ENCODE results near the gene HEPN1. TPM values are rescaled to one million over a fixed set of nuclear protein-coding genes. Genes with fewer than 3 reads are reported as not detected.

The HEPN1 gene
- total and polyA plus RNA-seq, 2 of the 4 experiments (the other 2 are of a cell fraction), result not detected

- TF ChIP-seq MAZ (IDR thresholded peaks at IDR 0.05; ENCODE audit: borderline replicate concordance, low read depth, low read length), result no peak
Observed at GRCh38 chr11:124882339-124883071, 36.5 kb upstream of the HEPN1 start (continued).

- Histone ChIP-seq H4K5ac (ENCODE audit: low read depth, low read length) (no peak overlapping the region), H3K4me1 (ENCODE audit: control insufficient read depth, insufficient read depth, low read length) (no peaks in the 10 kb centered on the region), H3K56ac (ENCODE audit: extremely low read depth, insufficient read depth, low read length) (no peak overlapping the region), H2BK5ac (ENCODE audit: low read depth, low read length, poor library complexity, severe bottlenecking) (no peak overlapping the region), H2AFZ (replicated peaks; ENCODE audit: low read length, poor library complexity) (no peak overlapping the region), H2BK15ac (ENCODE audit: low read depth, low read length) (no peak overlapping the region), H3K4me2 (ENCODE audit: low read depth, low read length) (no peak overlapping the region), H3K9ac (ENCODE audit: low read depth, low read length) (no peak overlapping the region), H4K91ac (ENCODE audit: insufficient read depth, low read depth, low read length) (no peak overlapping the region), H2BK20ac (ENCODE audit: low read depth, low read length) (no peak overlapping the region), H3K36me3 (ENCODE audit: control insufficient read depth, insufficient read depth, low read length) (no peaks in the 10 kb centered on the region), H4K8ac (ENCODE audit: low read depth in 2 of 2, low read length in 2 of 2) (no peak overlapping the region), H2BK120ac (ENCODE audit: low read depth, low read length) (no peak overlapping the region), H3K27me3 (ENCODE audit: control insufficient read depth, insufficient read depth, low read length) (no peaks in the 10 kb centered on the region), H4K20me1 (ENCODE audit: insufficient read depth, low read length) (no peaks in the 10 kb centered on the region), H3K23ac (ENCODE audit: low read depth, low read length) (no peak overlapping the region), H3K4me3 (ENCODE audit: insufficient read depth, low read depth, low read length) (no peak overlapping the region), H3K4ac (ENCODE audit: low read depth, low read length) (no peak overlapping the region), H3K14ac (replicated peaks; ENCODE audit: low read depth, low read length) (no peak overlapping the region), H2AK9ac (replicated peaks; ENCODE audit: low read depth, low read length, poor library complexity) (no peak overlapping the region), H2AK5ac (ENCODE audit: low read depth, low read length) (no peak overlapping the region), H3K9me1 (ENCODE audit: insufficient read depth, low read length) (peaks cover 3% of the 10 kb centered on the region; the same call in 1 of the 2 replicates), H3K79me1 (ENCODE audit: low read depth in 1 of 2, low read length in 2 of 2) (no peaks in the 10 kb centered on the region), H3K27ac (ENCODE audit: insufficient read depth, low read length) (no peak overlapping the region), H3K9me3 (ENCODE audit: control insufficient read depth, insufficient read depth, low read length) (no peaks in the 10 kb centered on the region), H3K18ac (ENCODE audit: low read depth, low read length) (no peak overlapping the region)
- no TSS peak for BruUV-seq (replicated peaks)
- WGBS, 2 experiments (ENCODE audit: extremely low coverage in 2 of 2, insufficient read length in 1 of 2), result no CpG with 5 or more reads among the region's 1 CpG
- in situ Hi-C loops (cut with MboI; ENCODE audit: low sequenced_read_pairs) (no loop called here), dilution Hi-C loops (cut with HindIII; ENCODE audit: low sequenced_read_pairs, unreplicated experiment) (no loop called here), intact Hi-C loops (cut with micrococcal nuclease) (no loop called here)
- no peak for DNase-seq
- ChIA-PET CTCF (no interaction called here), POLR2A (ENCODE audit: unreplicated experiment) (no interaction called here)
- ATAC-seq (ENCODE audit: low read depth), result no peak
- TF ChIP-seq SMC3 (IDR thresholded peaks at IDR 0.05; ENCODE audit: low read depth, low read length) (no peak), NFE2L2 (IDR thresholded peaks at IDR 0.05; ENCODE audit: low read depth, low read length) (no peak), FOS (IDR thresholded peaks at IDR 0.05; ENCODE audit: low read depth, low read length) (no peak), RAD21 (IDR thresholded peaks at IDR 0.05; ENCODE audit: low read length) (no peak), RFX5 (IDR thresholded peaks at IDR 0.05; ENCODE audit: low read depth, low read length) (no peak), MAFK (IDR thresholded peaks at IDR 0.05; ENCODE audit: low read depth, low read length) (no peak), ELK1 (IDR thresholded peaks at IDR 0.05; ENCODE audit: borderline replicate concordance, low read depth, low read length) (no peak), RCOR1 (IDR thresholded peaks at IDR 0.05; ENCODE audit: insufficient replicate concordance, low read length) (no peak), CTCF (conservative IDR thresholded peaks at IDR 0.05; ENCODE audit: low read depth, low read length) (no peak), BHLHE40 (IDR thresholded peaks at IDR 0.05; ENCODE audit: low read depth, low read length) (no peak), POLR2A (IDR thresholded peaks at IDR 0.05; ENCODE audit: low read depth, low read length) (no peak), MXI1 (IDR thresholded peaks at IDR 0.05; ENCODE audit: borderline replicate concordance, low read depth, low read length) (no peak), MAZ (IDR thresholded peaks at IDR 0.05; ENCODE audit: borderline replicate concordance, low read depth, low read length) (no peak), CHD1 (IDR thresholded peaks at IDR 0.05; ENCODE audit: low read depth, low read length) (no peak)
Observed at GRCh38 chr11:124884340-124884739, 34.7 kb upstream of the HEPN1 start.

All from IMR-90 (cell line).